Motor neuron (in vitro differentiated cells): Measurements from ENCODE around the gene KLHL25. TPM values are rescaled to one million over a fixed set of nuclear protein-coding genes. Genes with fewer than 3 reads are reported as not detected.
"Not testable (repeated sequence)": the region's sequence is repeated elsewhere in the genome, so short reads cannot be mapped to it uniquely, and the experiment has no call there.

ENCODE experiments used
- ATAC-seq, 8 experiments: fragments of 200-7000 bp; cut with Tn5 transposase; replicated peaks in 6 of 8; 2 replicates each; pipeline ENCODE4 v1.8.0; 2021; ENCODE audit warnings: mild to moderate bottlenecking in 8 of 8, moderate library complexity in 8 of 8
- H3K27ac ChIP-seq, 2 donors: fragments of 250-450 bp; sonication (Bioruptor Pico); 2 replicates each; pipeline ENCODE4 v1.9.0; 2021; ENCODE audit warnings: antibody characterized with exemption in 2 of 2, mild to moderate bottlenecking in 2 of 2, moderate library complexity in 1 of 2
- H3K4me1 ChIP-seq, 2 donors: fragments of 250-450 bp; sonication (Bioruptor Pico); replicated peaks in 1 of 2; 2 replicates each; pipeline ENCODE4 v1.6.1; 2021; ENCODE audit warnings: antibody characterized with exemption in 2 of 2, mild to moderate bottlenecking in 2 of 2, moderate library complexity in 1 of 2
- H3K4me3 ChIP-seq, 5 donors: fragments of 250-450 bp; sonication (Bioruptor Pico); 2 replicates each; pipeline ENCODE4 v1.9.0; 2021; ENCODE audit warnings: antibody characterized with exemption in 5 of 5, mild to moderate bottlenecking in 5 of 5, moderate library complexity in 4 of 5
- WGBS, 10 experiments: fragments of 450-650 bp; shearing (Covaris generic); methylation state at CpG; one replicate each; pipeline ENCODE4 v1.0.0; 2022; 5-methylcytosine and 5-hydroxymethylcytosine counted together
- in situ Hi-C, 9 experiments: fragments of 400-800 bp; cut with MboI; loops; one replicate each; pipeline ENCODE4 v1.15.0; 2021; ENCODE audit warnings: low sequenced_read_pairs in 9 of 9, low pct_unique_long_range_greater_than_20kb in 2 of 9; ENCODE audit not compliant: unreplicated experiment in 9 of 9
- total RNA-seq, 8 experiments: library from RNA; unstranded; fragments of 300-600 nt; gene quantifications; 2 replicates each; pipeline versions ENCODE4 v1.2.3 to v1.2.4, GENCODE V29; 2022

Gene KLHL25
- total RNA-seq, 8 experiments from 2014 or later = 1.1 to 19.2 (median 8.5) TPM

DNA sequence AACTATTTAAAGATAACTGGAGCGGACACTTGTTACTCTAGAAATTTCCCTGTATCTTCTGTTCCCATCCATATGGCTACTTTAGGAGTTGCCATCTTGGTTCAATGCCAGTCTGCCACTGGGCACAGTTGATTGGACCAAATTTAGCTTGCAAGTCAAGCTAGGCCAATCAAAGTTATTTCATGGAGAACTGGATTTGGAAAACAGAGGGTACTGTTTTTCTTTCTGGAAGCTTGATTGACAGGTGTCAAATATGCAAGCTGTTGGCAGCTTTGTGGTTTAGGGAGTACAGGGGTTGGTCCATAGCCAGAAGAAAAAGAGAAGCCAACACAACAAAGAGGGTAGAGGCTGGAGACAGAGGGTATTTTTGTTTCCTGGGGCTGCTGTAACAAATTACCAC is 33.4 kb upstream of the KLHL25 start:
- no peak overlapping the region for H3K27ac ChIP-seq
- ATAC-seq = no peak
- 83 to 100% (median 100%) methylated on average over 1 of the region's 1 CpG; no CpG with 5 or more reads in 2 of the 10 experiments for WGBS, 10 experiments
- no peak overlapping the region for H3K4me3 ChIP-seq
- in situ Hi-C loops = loop anchor here in 6 of 9 experiments (25.0 kb wide), 3 partner anchors 91 to 541 kb away; no protein-coding TSS in a partner anchor
- peaks cover 3 to 10% of the 10 kb centered on the region in 2 donors for H3K4me1 ChIP-seq

DNA sequence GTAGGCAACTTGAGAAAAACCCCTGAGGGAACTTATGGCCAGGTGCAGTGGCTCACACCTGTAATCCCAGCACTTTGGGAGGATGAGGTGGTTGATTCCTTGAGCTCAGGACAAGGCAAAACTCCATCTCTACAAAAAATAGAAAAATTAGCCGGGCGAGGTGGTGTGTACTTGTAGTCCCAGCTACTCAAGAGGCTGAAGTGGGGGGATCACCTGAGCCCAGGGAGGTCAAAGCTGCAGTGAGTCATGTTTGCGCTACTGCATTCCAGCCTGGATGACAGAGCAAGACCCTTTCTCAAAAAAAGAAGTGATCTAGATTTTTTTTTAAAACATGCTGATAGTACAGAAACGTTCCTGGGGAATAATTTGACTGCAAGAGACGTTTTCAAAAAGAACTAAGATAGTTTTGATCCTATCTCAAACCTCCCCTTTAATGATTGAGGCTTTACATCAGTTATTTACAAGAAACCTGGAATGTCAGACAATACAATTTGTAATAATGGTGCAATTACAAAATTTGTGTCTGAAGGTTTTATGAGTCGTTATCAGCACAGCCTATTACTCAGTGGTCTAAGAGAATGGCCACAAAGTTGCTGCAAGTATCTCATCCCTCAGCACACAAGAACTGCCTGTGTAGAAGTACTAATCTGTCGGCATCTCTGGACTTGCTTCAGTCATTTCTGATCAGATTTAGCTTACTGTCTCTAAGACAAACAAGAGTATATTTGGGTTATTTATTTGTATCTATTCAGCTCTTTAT is 32.2 kb upstream of the KLHL25 start:
- no peak for ATAC-seq
- WGBS, 10 experiments = 46 to 100% (median 70%) methylated on average over 2 to 7 of the region's 7 CpGs; no CpG with 5 or more reads in 1 of the 10 experiments
- H3K27ac ChIP-seq = no peak overlapping the region
- H3K4me3 ChIP-seq = no peak overlapping the region
- in situ Hi-C loops = loop anchor here in 6 of 9 experiments (25.0 kb wide), 3 partner anchors 90 to 540 kb away; no protein-coding TSS in a partner anchor
- peaks cover 3 to 10% of the 10 kb centered on the region in 2 donors for H3K4me1 ChIP-seq

DNA sequence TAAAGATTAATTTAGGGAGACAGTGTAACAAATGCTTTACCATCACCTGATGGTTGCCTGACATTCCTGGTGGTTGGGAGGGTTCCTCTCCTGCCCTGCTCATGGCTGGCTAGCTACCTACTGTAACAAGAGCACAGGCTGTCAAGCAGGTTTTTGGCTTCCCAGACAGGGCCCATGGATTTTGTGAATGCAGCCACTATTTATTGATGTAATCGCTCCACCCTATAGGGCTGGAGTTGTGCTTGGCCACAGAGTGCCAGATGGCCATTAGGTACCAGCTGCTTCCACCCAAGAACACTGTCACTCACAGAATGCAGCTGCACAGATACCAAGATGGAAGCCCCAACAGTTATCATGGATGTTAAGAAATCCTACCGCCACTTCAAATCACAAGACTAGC is 31.0 kb upstream of the KLHL25 start:
- in situ Hi-C loops = loop anchor here in 6 of 9 experiments (25.0 kb wide), 3 partner anchors 88 to 538 kb away; no protein-coding TSS in a partner anchor
- 14 to 100% (median 75%) methylated on average over 1 to 2 of the region's 2 CpGs; no CpG with 5 or more reads in 4 of the 10 experiments for WGBS, 10 experiments
- Histone ChIP-seq H3K4me3 (no peak overlapping the region), H3K4me1 (no peaks in the 10 kb centered on the region), H3K27ac (no peak overlapping the region)
- ATAC-seq = no peak

DNA sequence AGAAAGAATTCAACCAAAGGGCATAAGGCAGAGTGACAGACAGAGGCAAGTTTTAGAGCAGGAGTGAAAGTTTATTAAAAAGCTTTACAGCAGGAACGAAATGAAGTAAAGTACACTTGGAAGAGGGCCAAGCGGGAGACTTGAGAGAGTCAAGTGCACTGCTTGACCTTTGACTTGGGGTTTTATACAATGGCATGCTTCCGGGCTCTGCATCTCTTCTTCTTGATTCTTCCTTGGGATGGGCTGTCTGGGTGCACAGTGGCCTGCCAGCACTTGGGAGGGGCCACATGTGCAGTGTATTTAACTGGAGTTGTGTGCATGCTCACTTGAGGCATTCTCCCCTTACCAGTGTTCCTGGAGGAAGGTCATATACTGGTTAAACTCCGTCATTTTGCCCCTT is 30.4 kb upstream of the KLHL25 start:
- Histone ChIP-seq H3K27ac (no peak overlapping the region), H3K4me1 (no peaks in the 10 kb centered on the region), H3K4me3 (no peak overlapping the region)
- WGBS, 10 experiments = 20 to 100% (median 75%) methylated on average over 1 to 4 of the region's 4 CpGs; no CpG with 5 or more reads in 1 of the 10 experiments
- in situ Hi-C loops = loop anchor here in 6 of 9 experiments (25.0 kb wide), 3 partner anchors 88 to 538 kb away; no protein-coding TSS in a partner anchor
- ATAC-seq = no peak

DNA sequence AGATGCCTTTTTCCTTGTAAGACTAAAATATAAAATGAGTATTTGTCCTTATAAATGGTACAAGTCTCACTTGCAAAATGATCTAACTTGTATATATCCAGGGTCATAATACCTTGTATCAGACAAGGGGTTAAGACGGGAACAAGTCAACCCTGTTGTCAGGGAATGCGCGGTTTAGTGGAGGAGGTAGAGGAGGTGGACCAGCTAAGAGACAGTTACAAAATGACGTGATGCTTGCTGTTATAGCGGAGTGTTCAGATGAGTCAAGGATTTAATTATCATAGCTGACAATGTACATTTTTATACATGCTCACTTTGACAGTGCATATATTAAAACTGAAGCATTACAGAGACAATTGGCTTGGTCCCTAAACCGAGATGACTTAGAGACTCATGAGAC is 26.8 kb upstream of the KLHL25 start:
- H3K27ac ChIP-seq = no peak overlapping the region
- WGBS, 10 experiments = 32 to 100% (median 80%) methylated on average over 1 to 6 of the region's 6 CpGs
- in situ Hi-C loops = no loop called here
- peak in 5 of 8 experiments; percentile 25 to 46 (median 35) for ATAC-seq
- no peak overlapping the region for H3K4me3 ChIP-seq
- H3K4me1 ChIP-seq = peaks cover 0 to 3% of the 10 kb centered on the region in 2 donors

DNA sequence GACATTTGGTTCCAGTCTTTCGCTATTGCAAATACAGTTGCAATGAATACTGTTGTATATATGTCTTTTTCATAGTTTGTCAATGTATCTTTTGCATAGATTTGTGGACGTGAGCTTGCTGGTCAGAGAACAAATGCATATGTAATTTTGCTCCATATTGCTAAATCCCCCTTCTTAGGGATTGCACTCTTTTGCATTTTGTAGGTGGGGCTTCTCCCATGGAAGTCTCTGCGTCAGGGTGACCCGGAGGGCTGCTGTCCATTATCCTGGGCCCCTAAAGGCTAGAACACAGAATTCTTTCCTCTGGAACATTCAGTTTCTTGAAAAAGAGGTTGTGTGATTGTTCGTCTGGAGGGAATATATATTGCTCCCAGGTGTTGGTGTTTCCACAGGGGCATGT is 25.2 kb upstream of the KLHL25 start:
- Histone ChIP-seq H3K4me3 (no peak overlapping the region), H3K27ac (no peak overlapping the region), H3K4me1 (peaks cover 0 to 3% of the 10 kb centered on the region in 2 donors)
- in situ Hi-C loops = no loop called here
- ATAC-seq = peak in 3 of 8 experiments; percentile 37 to 94 (median 77)
- WGBS, 10 experiments = 5 to 86% (median 56%) methylated on average over 2 to 5 of the region's 5 CpGs

DNA sequence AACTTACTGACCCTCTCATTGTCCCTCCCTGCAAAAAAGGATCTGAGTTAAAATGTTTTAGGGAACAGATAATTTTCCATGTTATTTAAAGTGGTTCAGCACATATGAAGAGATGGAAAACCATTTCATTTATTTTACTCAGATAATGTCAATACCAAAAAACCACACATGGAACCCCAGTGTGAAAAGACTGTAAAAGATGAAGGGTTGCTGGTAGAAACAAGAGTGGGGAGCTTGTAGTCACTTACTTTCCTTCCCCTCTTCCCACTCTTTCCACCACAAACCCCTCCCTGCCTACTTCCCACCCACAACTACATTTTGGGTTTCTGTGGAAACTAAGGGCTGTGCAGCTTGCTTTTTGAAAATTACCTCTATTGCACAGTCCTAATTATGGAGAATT is 18.5 kb upstream of the KLHL25 start:
- no peak overlapping the region for H3K4me3 ChIP-seq
- no peaks in the 10 kb centered on the region for H3K4me1 ChIP-seq
- ATAC-seq = no peak
- H3K27ac ChIP-seq = no peak overlapping the region
- in situ Hi-C loops = no loop called here

DNA sequence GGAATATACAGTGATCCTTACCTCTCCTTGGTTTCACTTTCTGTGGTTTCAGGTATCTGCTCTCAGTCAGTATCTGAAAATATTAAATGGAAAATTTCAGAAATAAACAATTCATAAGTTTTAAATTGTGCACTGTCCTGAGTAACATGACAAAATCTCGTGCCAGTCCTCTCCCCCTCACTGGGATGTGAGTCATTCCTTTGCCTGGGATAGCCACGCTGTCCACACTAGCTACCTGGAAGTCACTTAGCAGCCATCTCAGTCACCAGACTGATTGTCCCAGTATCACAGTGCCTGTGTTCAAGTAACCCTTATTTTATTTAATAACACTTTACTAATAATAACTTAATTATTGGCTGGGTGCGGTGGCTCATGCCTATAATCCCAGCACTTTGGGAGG is 15.3 kb upstream of the KLHL25 start:
- no peak overlapping the region for H3K27ac ChIP-seq
- no peak for ATAC-seq
- H3K4me3 ChIP-seq = no peak overlapping the region
- 0 to 100% (median 80%) methylated on average over 1 to 3 of the region's 3 CpGs; no CpG with 5 or more reads in 2 of the 10 experiments for WGBS, 10 experiments
- in situ Hi-C loops = no loop called here
- no peaks in the 10 kb centered on the region for H3K4me1 ChIP-seq

DNA sequence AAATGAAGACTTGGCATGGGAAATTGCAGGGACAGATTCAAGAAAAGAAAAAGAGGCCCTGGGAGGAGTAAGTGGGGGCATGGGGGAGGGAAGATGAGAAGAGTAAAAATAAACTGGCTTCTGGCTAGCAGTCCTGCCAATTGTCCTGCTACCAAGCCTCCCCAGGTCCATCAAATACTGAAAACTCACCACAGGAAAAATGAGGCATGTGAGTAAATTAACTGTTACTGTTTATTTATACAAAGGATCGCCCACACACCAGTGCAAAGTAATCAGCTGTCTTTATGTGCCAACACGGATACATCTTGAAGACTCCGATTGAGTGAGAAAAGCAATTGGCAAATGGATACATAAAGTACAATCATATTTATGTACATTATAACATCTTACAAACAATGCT is 10.7 kb upstream of the KLHL25 start:
- Histone ChIP-seq H3K4me3 (no peak overlapping the region), H3K4me1 (no peaks in the 10 kb centered on the region), H3K27ac (no peak overlapping the region)
- 28 to 100% (median 64%) methylated on average over 1 to 3 of the region's 3 CpGs; no CpG with 5 or more reads in 3 of the 10 experiments for WGBS, 10 experiments
- ATAC-seq = peak in 1 of 8 experiments; percentile 68
- in situ Hi-C loops = no loop called here

DNA sequence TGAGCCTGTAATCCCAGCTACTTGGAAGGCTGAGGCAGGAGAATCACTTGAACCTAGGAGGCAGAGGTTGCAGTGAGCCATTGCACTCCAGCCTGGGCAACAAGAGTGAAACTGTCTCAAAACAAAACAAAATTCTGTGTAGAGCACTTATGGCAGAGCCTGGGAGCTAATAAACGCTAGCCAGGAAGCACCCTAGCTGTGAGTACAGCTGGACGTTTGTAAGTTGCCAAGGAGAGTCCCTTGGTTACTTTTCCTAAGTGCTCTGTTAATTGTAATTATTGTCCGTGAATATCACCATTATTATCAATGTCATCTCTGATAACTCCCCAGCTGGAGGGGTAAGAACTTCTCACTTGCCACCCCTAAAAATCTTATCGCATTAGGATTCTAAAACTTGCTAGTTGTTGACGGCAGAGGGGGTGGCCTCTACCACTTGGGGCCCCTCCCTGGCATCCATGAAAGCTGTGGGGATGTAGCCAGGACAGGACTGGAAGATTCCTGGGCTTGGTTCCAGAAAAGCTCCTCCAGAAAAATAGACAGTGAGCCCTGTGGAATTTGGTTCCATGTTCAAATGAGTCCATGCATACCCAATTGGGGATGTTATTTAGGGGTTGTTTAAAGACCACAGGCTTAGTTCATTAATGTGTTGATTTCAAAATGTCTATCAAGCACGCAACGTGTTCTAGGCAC is 9.9 kb upstream of the KLHL25 start:
- in situ Hi-C loops = no loop called here
- H3K4me3 ChIP-seq = no peak overlapping the region
- 35 to 100% (median 64%) methylated on average over 1 to 5 of the region's 7 CpGs; no CpG with 5 or more reads in 1 of the 10 experiments for WGBS, 10 experiments
- ATAC-seq = peak in 1 of 8 experiments; percentile 32
- H3K27ac ChIP-seq = no peak overlapping the region
- no peaks in the 10 kb centered on the region for H3K4me1 ChIP-seq

DNA sequence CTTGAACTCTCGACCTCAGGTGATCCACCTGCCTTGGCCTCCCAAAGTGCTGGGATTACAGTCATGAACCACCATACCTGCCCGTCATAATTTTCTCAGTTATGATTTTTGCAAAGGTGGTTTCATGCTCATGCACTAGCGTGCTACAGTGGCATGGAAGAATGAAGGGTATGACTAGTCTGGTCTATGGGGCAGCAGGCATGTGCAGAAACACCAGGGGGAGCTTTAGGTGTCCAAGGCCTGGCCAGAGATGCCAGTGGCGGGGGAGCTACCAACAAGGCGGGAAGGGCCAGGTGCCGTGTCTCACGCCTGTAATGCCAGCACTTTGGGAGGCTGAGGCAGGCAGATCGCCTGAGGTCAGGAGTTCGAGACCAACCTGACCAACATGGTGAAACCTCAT is 7.9 kb upstream of the KLHL25 start:
- WGBS, 10 experiments = 73 to 100% (median 88%) methylated on average over 1 to 7 of the region's 9 CpGs; no CpG with 5 or more reads in 4 of the 10 experiments
- peak in 1 of 8 experiments; percentile 35 for ATAC-seq
- H3K27ac ChIP-seq, in situ Hi-C loops, H3K4me1 ChIP-seq, H3K4me3 ChIP-seq: not testable (repeated sequence)

DNA sequence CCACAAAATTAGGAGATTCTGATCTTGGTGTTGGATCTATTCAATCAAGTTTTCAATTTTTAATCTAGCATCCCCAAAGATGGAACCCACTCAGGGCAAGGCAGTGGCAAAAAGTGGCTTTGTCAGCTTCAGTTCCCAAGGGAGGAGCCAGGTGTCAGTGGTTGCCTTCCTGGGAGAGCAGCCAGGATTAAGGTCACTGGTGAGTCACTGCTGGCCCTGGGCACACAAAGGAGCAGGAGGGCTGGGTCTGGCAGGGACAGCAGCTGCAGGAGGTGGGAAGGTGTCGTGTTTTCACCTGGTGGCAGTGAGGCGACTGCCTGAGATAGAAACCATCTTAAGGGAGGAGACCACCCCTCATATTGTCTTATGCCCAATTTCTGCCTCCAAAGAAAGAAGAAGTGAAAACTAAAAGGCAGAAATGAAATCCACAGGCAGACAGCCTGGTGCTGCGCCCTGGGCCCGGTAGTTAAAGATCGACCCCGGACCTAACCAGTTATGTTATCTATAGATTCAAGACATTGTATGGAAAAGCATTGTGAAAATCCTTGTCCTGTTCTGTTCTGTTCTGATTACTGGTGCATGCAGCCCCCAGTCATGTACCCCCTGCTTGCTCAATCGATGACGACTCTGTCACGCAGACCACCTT is 5.9 kb upstream of the KLHL25 start:
- 83 to 100% (median 88%) methylated on average over 1 to 7 of the region's 9 CpGs; no CpG with 5 or more reads in 4 of the 10 experiments for WGBS, 10 experiments
- Histone ChIP-seq H3K27ac (no peak overlapping the region), H3K4me3 (no peak overlapping the region), H3K4me1 (no peaks in the 10 kb centered on the region)
- in situ Hi-C loops = no loop called here
- ATAC-seq = peak in 6 of 8 experiments; percentile 33 to 83 (median 62)

DNA sequence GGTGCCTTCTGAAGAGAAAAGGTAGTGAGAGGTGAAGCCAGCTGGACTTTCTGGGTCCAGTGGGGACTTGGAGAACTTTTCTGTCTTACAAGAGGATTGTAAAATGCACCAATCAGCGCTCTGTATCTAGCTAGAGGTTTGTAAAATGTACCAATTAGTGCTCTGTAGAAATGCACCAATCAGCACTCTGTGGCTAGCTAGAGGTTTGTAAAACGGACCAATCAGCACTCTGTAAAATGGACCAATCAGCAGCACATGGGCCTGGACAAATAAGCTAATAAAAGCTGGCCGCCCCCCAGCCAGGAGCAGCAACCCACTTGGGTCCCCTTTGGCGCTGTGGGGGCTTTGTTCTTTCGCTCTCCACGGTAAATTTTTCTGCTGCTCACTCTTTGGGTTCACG is 1.6 kb upstream of the KLHL25 start:
- 53 to 100% (median 97%) methylated on average over 1 to 7 of the region's 7 CpGs; no CpG with 5 or more reads in 1 of the 10 experiments for WGBS, 10 experiments
- in situ Hi-C loops, ATAC-seq: not testable (repeated sequence)

More for the DNA sequence above, 1.6 kb upstream of the KLHL25 start:
- not testable (repeated sequence) for H3K27ac ChIP-seq, H3K4me3 ChIP-seq
- H3K4me1 ChIP-seq = peaks cover 10 to 13% of the 10 kb centered on the region in 2 donors
